BLaER1 (cell line): ENCODE measurements around the gene ANK3.

Experiments
- H3K27ac ChIP-seq: shearing (Covaris generic); formaldehyde crosslinking; 2 replicates; pipeline ENCODE4 v1.8.1; 2022
- H3K27me3 ChIP-seq: shearing (Covaris generic); formaldehyde crosslinking; 2 replicates; pipeline ENCODE4 v1.8.1; 2022
- H3K36me3 ChIP-seq: shearing (Covaris generic); formaldehyde crosslinking; 2 replicates; pipeline ENCODE4 v1.8.1; 2022
- H3K4me1 ChIP-seq: shearing (Covaris generic); formaldehyde crosslinking; 2 replicates; pipeline ENCODE4 v1.8.1; 2022
- H3K4me2 ChIP-seq: shearing (Covaris generic); formaldehyde crosslinking; 2 replicates; pipeline ENCODE4 v1.8.1; 2022
- H3K4me3 ChIP-seq: shearing (Covaris generic); formaldehyde crosslinking; 2 replicates; pipeline ENCODE4 v1.8.1; 2022
- H3K9ac ChIP-seq: shearing (Covaris generic); formaldehyde crosslinking; 2 replicates; pipeline ENCODE4 v1.8.1; 2022
- H3K9me3 ChIP-seq: shearing (Covaris generic); formaldehyde crosslinking; 2 replicates; pipeline ENCODE4 v1.8.1; 2022
- H4K20me1 ChIP-seq: shearing (Covaris generic); formaldehyde crosslinking; 2 replicates; pipeline ENCODE4 v1.8.1; 2022
- Cebpa-rat ChIP-seq: shearing (Covaris generic); IDR thresholded peaks from 2 replicates; pipeline ENCODE4 v1.8.1; 2022

Gene ANK3

GRCh38 chr10:59993931-59994330 is 395.7 kb downstream of the ANK3 start:
- Histone ChIP-seq H3K27me3 (no peaks in the 10 kb centered on the region), H3K36me3 (no peaks in the 10 kb centered on the region), H4K20me1 (no peaks in the 10 kb centered on the region), H3K4me1 (0 out of 2 replicates have a peak, but pooled peaks cover 3% of the 10 kb centered on the region), H3K4me2 (no peak overlapping the region), H3K9ac (no peak overlapping the region), H3K27ac (no peak overlapping the region), H3K4me3 (no peak overlapping the region), H3K9me3 (no peaks in the 10 kb centered on the region)
- no peak for TF ChIP-seq Cebpa-rat

- TF ChIP-seq Cebpa-rat: no peak
- H3K4me2 ChIP-seq: no peak overlapping the region
- no peak overlapping the region for H3K27ac ChIP-seq
Observed at GRCh38 chr10:59991661-59992060, 398.0 kb downstream of the ANK3 start.

GRCh38 chr10:59991117-59991516 is 398.6 kb downstream of the ANK3 start:
- Histone ChIP-seq H3K9ac (no peak overlapping the region), H3K4me2 (no peak overlapping the region)

More at GRCh38 chr10:59991661-59992060, 398.0 kb downstream of the ANK3 start:
- Histone ChIP-seq H3K9ac (no peak overlapping the region), H3K9me3 (no peaks in the 10 kb centered on the region; the same call in 1 of the 2 replicates), H3K4me1 (no peaks in the 10 kb centered on the region), H3K4me3 (no peak overlapping the region), H3K36me3 (no peaks in the 10 kb centered on the region), H3K27me3 (no peaks in the 10 kb centered on the region), H4K20me1 (no peaks in the 10 kb centered on the region)

GRCh38 chr10:59985639-59986038 is 404.0 kb downstream of the ANK3 start:
- TF ChIP-seq Cebpa-rat: no peak

More at GRCh38 chr10:59991117-59991516, 398.6 kb downstream of the ANK3 start:
- H3K27ac ChIP-seq: no peak overlapping the region
- H3K27me3 ChIP-seq: no peaks in the 10 kb centered on the region
- no peaks in the 10 kb centered on the region for H3K4me1 ChIP-seq
- no peak for TF ChIP-seq Cebpa-rat
- no peaks in the 10 kb centered on the region for H4K20me1 ChIP-seq
- H3K36me3 ChIP-seq: no peaks in the 10 kb centered on the region
- H3K9me3 ChIP-seq: no peaks in the 10 kb centered on the region; the same call in 1 of the 2 replicates
- no peak overlapping the region for H3K4me3 ChIP-seq

GRCh38 chr10:59984415-59984814 is 405.3 kb downstream of the ANK3 start:
- TF ChIP-seq Cebpa-rat: no peak
- no peaks in the 10 kb centered on the region for H3K27me3 ChIP-seq
- H3K9me3 ChIP-seq: no peaks in the 10 kb centered on the region; the same call in 1 of the 2 replicates
- H3K9ac ChIP-seq: no peak overlapping the region
- H3K27ac ChIP-seq: no peak overlapping the region
- no peaks in the 10 kb centered on the region for H3K4me1 ChIP-seq
- H3K36me3 ChIP-seq: no peaks in the 10 kb centered on the region
- H3K4me2 ChIP-seq: no peak overlapping the region
- H3K4me3 ChIP-seq: no peak overlapping the region
- no peaks in the 10 kb centered on the region for H4K20me1 ChIP-seq

More at GRCh38 chr10:59985639-59986038, 404.0 kb downstream of the ANK3 start:
- Histone ChIP-seq H3K4me1 (no peaks in the 10 kb centered on the region), H3K36me3 (no peaks in the 10 kb centered on the region), H4K20me1 (no peaks in the 10 kb centered on the region), H3K27me3 (no peaks in the 10 kb centered on the region), H3K27ac (no peak overlapping the region), H3K4me2 (no peak overlapping the region), H3K9ac (no peak overlapping the region), H3K4me3 (no peak overlapping the region), H3K9me3 (no peaks in the 10 kb centered on the region; the same call in 1 of the 2 replicates)

- H3K4me2 ChIP-seq: no peak overlapping the region
- peaks cover 27% of the 10 kb centered on the region for H3K9me3 ChIP-seq
- no peaks in the 10 kb centered on the region for H3K27me3 ChIP-seq
- H3K9ac ChIP-seq: no peak overlapping the region
- H3K36me3 ChIP-seq: no peaks in the 10 kb centered on the region
- H3K4me3 ChIP-seq: no peak overlapping the region
- H4K20me1 ChIP-seq: no peaks in the 10 kb centered on the region
- no peak for TF ChIP-seq Cebpa-rat
- no peaks in the 10 kb centered on the region for H3K4me1 ChIP-seq
- H3K27ac ChIP-seq: no peak overlapping the region
Observed at GRCh38 chr10:59980356-59980755, 409.3 kb downstream of the ANK3 start.

- H3K4me3 ChIP-seq: no peak overlapping the region
- peaks cover 27% of the 10 kb centered on the region for H3K9me3 ChIP-seq
- TF ChIP-seq Cebpa-rat: no peak
- H3K27me3 ChIP-seq: no peaks in the 10 kb centered on the region
- no peaks in the 10 kb centered on the region for H3K36me3 ChIP-seq
- no peak overlapping the region for H3K9ac ChIP-seq
- no peaks in the 10 kb centered on the region for H3K4me1 ChIP-seq
- H3K27ac ChIP-seq: no peak overlapping the region
- H4K20me1 ChIP-seq: no peaks in the 10 kb centered on the region
- H3K4me2 ChIP-seq: no peak overlapping the region
Observed at GRCh38 chr10:59977486-59977885, 412.2 kb downstream of the ANK3 start.

GRCh38 chr10:59976909-59977308 is 412.8 kb downstream of the ANK3 start:
- TF ChIP-seq Cebpa-rat: no peak
- Histone ChIP-seq H3K4me2 (no peak overlapping the region), H3K9ac (no peak overlapping the region), H3K27me3 (no peaks in the 10 kb centered on the region), H3K9me3 (peaks cover 27% of the 10 kb centered on the region), H3K36me3 (no peaks in the 10 kb centered on the region), H3K4me3 (no peak overlapping the region), H4K20me1 (no peaks in the 10 kb centered on the region), H3K27ac (no peak overlapping the region), H3K4me1 (no peaks in the 10 kb centered on the region)
